Smooth muscle cell (in vitro differentiated cells): Measurements from ENCODE around the gene ANKRD49. TPM values are rescaled to one million over a fixed set of nuclear protein-coding genes. Genes with fewer than 3 reads are reported as not detected.
"Not testable (repeated sequence)": the region's sequence is repeated elsewhere in the genome, so short reads cannot be mapped to it uniquely, and the experiment has no call there.

Source experiments
- DNase-seq: peaks from one replicate; lab custom pipeline; 2025; ENCODE audit not compliant: unreplicated experiment; lab: John Stamatoyannopoulos, UW
- H2AFZ ChIP-seq: fragments of 200-600 bp; sonication (generic); 2 replicates; pipeline ENCODE4 v1.6.0; 2016; ENCODE audit warnings: antibody characterized with exemption, low read depth, mild to moderate bottlenecking
- H3F3A ChIP-seq: fragments of 200-600 bp; sonication (generic); 2 replicates; pipeline ENCODE4 v1.6.0; 2017; ENCODE audit warnings: antibody characterized with exemption, low read depth
- H3K27ac ChIP-seq: fragments of 200-600 bp; sonication (generic); 2 replicates; pipeline ENCODE4 v1.5.1; 2016; ENCODE audit warnings: low read depth, mild to moderate bottlenecking
- H3K27me3 ChIP-seq: fragments of 200-600 bp; sonication (generic); 2 replicates; pipeline ENCODE4 v1.6.1; 2016; ENCODE audit warnings: low read depth, mild to moderate bottlenecking
- H3K36me3 ChIP-seq: fragments of 200-600 bp; sonication (generic); 2 replicates; pipeline ENCODE4 v1.5.1; 2016; ENCODE audit warnings: low read depth
- H3K4me1 ChIP-seq: fragments of 200-600 bp; sonication (generic); 2 replicates; pipeline ENCODE4 v1.5.1; 2016; ENCODE audit warnings: low read depth
- H3K4me2 ChIP-seq: fragments of 200-600 bp; sonication (generic); 2 replicates; pipeline ENCODE4 v1.6.0; 2016; ENCODE audit warnings: mild to moderate bottlenecking
- H3K4me3 ChIP-seq: fragments of 200-600 bp; sonication (generic); 2 replicates; pipeline ENCODE4 v1.5.1; 2016; ENCODE audit warnings: mild to moderate bottlenecking
- H3K79me2 ChIP-seq: fragments of 200-600 bp; sonication (generic); 2 replicates; pipeline ENCODE4 v1.6.0; 2016; ENCODE audit warnings: low read depth, mild to moderate bottlenecking
- H3K9ac ChIP-seq: fragments of 200-600 bp; sonication (generic); 2 replicates; pipeline ENCODE4 v1.6.0; 2016; ENCODE audit warnings: low read depth
- H3K9me3 ChIP-seq: fragments of 200-600 bp; sonication (generic); replicated peaks from 2 replicates; pipeline ENCODE4 v1.5.1; 2016; ENCODE audit warnings: low read depth
- H4K20me1 ChIP-seq: fragments of 200-600 bp; sonication (generic); 2 replicates; pipeline ENCODE4 v1.6.0; 2016; ENCODE audit warnings: low read depth
- CTCF ChIP-seq: fragments of 200-600 bp; sonication (generic); IDR thresholded peaks from 2 replicates; pipeline ENCODE4 v1.5.1; 2017; ENCODE audit warnings: borderline replicate concordance, mild to moderate bottlenecking, antibody characterized with exemption; ENCODE audit not compliant: insufficient read depth, poor library complexity, severe bottlenecking
- WGBS: methylation state at CpG from one replicate; pipeline ENCODE4 v1.1.7; 2016; ENCODE audit warnings: low lambda C conversion rate; 5-methylcytosine and 5-hydroxymethylcytosine counted together
- polyA plus RNA-seq: library from polyadenylated mRNA; unstranded; fragments of >200 nt; fragmentation: Nextera tagmentation; extraction: Ambion mirVana; gene quantifications from 2 replicates; pipeline ENCODE4 v1.2.1, GENCODE V29; 2016
- total RNA-seq: library from RNA; depleted of rRNA; stranded (reverse); fragments of >200 nt; gene quantifications from 2 replicates; pipeline ENCODE4 v1.2.3, GENCODE V29; 2014

The ANKRD49 gene
- total and polyA plus RNA-seq, 2 experiments from 2014 or later = 13.6 to 20.3 TPM

- no peak for DNase-seq
- TF ChIP-seq CTCF = no peak
- H3K4me3 ChIP-seq = no peak overlapping the region
- H3K4me1 ChIP-seq = no peaks in the 10 kb centered on the region
- 75% methylated on average over 2 of the region's 2 CpGs for WGBS
- no peaks in the 10 kb centered on the region for H3F3A ChIP-seq
- no peak overlapping the region for H3K27ac ChIP-seq
- H3K9me3 ChIP-seq = no peaks in the 10 kb centered on the region
- no peak overlapping the region for H3K4me2 ChIP-seq
- H3K9ac ChIP-seq = no peak overlapping the region
- H3K36me3 ChIP-seq = peaks cover 19% of the 10 kb centered on the region
- no peak overlapping the region for H2AFZ ChIP-seq
- H3K79me2 ChIP-seq = no peaks in the 10 kb centered on the region
- no peaks in the 10 kb centered on the region for H3K27me3 ChIP-seq
- H4K20me1 ChIP-seq = no peaks in the 10 kb centered on the region
Measured at GRCh38 chr11:94501522-94501921, 7.7 kb downstream of the ANKRD49 start.

GRCh38 chr11:94504689-94505293 is 11.0 kb downstream of the ANKRD49 start:
- H3F3A ChIP-seq = no peaks in the 10 kb centered on the region
- peak; percentile 76 for TF ChIP-seq CTCF
- no peak overlapping the region for H3K4me2 ChIP-seq
- no peak overlapping the region for H3K4me3 ChIP-seq
- no peaks in the 10 kb centered on the region for H3K79me2 ChIP-seq
- H2AFZ ChIP-seq = no peak overlapping the region
- no peaks in the 10 kb centered on the region for H3K9me3 ChIP-seq
- H3K27ac ChIP-seq = no peak overlapping the region
- WGBS = 32% methylated on average over 3 of the region's 3 CpGs
- H3K9ac ChIP-seq = no peak overlapping the region
- no peaks in the 10 kb centered on the region for H4K20me1 ChIP-seq
- H3K36me3 ChIP-seq = no peaks in the 10 kb centered on the region
- no peak for DNase-seq
- H3K4me1 ChIP-seq = no peaks in the 10 kb centered on the region
- H3K27me3 ChIP-seq = no peaks in the 10 kb centered on the region

DNA sequence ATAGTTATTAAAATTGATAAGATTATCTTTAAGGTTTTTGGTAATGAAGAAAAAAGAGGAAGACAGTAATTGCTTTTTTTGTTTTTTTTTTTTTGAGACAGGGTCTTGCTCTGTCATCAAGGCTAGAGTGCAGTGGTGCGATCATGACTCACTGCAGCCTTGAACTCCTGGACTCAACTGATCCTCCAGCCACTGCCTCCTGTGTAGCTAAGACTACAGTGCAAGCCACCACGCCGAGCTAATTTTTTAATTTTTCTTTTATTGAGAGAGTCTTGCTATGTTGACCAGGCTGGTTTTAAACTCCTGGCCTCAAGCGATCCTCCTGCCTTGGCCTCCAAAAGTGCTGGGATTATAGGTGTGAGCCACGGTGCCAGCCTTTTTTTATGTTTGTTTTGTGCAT is 12.7 kb downstream of the ANKRD49 start:
- H3K4me2 ChIP-seq, H3K27me3 ChIP-seq, H3K4me1 ChIP-seq, H3K36me3 ChIP-seq, H3F3A ChIP-seq, H3K79me2 ChIP-seq, H3K9ac ChIP-seq, H3K27ac ChIP-seq, H2AFZ ChIP-seq, H3K9me3 ChIP-seq, H4K20me1 ChIP-seq, H3K4me3 ChIP-seq, DNase-seq: not testable (repeated sequence)
- WGBS = 84% methylated on average over 5 of the region's 5 CpGs

GRCh38 chr11:94507485-94507884 is 13.7 kb downstream of the ANKRD49 start:
- H2AFZ ChIP-seq = no peak overlapping the region
- H3K4me3 ChIP-seq = no peak overlapping the region
- H3F3A ChIP-seq = no peaks in the 10 kb centered on the region
- no peak for DNase-seq
- no peak overlapping the region for H3K4me2 ChIP-seq
- TF ChIP-seq CTCF = no peak
- no peaks in the 10 kb centered on the region for H4K20me1 ChIP-seq
- H3K27ac ChIP-seq = no peak overlapping the region
- H3K36me3 ChIP-seq = no peaks in the 10 kb centered on the region
- H3K9me3 ChIP-seq = no peaks in the 10 kb centered on the region
- H3K9ac ChIP-seq = no peak overlapping the region
- no peaks in the 10 kb centered on the region for H3K4me1 ChIP-seq
- 75% methylated on average over 4 of the region's 4 CpGs for WGBS
- no peaks in the 10 kb centered on the region for H3K27me3 ChIP-seq
- no peaks in the 10 kb centered on the region for H3K79me2 ChIP-seq
